NCI-H2227 (cell line): Measurements from ENCODE around the gene BEND7.

ENCODE experiments used
- DNase-seq: peaks from one replicate; lab custom pipeline; 2025; ENCODE audit not compliant: unreplicated experiment; lab: John Stamatoyannopoulos, UW

BEND7 gene

GRCh38 chr10:13485623-13486022 is 43.2 kb downstream of the BEND7 start:
- DNase-seq = no peak

- DNase-seq = no peak
Observed at GRCh38 chr10:13483951-13484350, 44.9 kb downstream of the BEND7 start.

- DNase-seq = no peak
Observed at GRCh38 chr10:13483073-13483472, 45.7 kb downstream of the BEND7 start.

GRCh38 chr10:13481690-13482089 is 47.1 kb downstream of the BEND7 start:
- DNase-seq = no peak

- DNase-seq = no peak
Observed at GRCh38 chr10:13475124-13475523, 53.7 kb downstream of the BEND7 start.

- DNase-seq = no peak
Observed at GRCh38 chr10:13473986-13474385, 54.8 kb downstream of the BEND7 start.

- no peak for DNase-seq
Observed at GRCh38 chr10:13472359-13472758, 56.5 kb downstream of the BEND7 start.

- DNase-seq = no peak
Observed at GRCh38 chr10:13470270-13470669, 58.5 kb downstream of the BEND7 start.

- DNase-seq = no peak
Observed at GRCh38 chr10:13462551-13462950, 66.3 kb downstream of the BEND7 start.

- DNase-seq = no peak
Observed at GRCh38 chr10:13458687-13459012, 70.2 kb downstream of the BEND7 start.

GRCh38 chr10:13457958-13458686 is 70.7 kb downstream of the BEND7 start:
- no peak for DNase-seq

GRCh38 chr10:13453896-13454295 is 74.9 kb downstream of the BEND7 start:
- DNase-seq = no peak

- DNase-seq = no peak
Observed at GRCh38 chr10:13450069-13450468, 78.7 kb downstream of the BEND7 start.

- DNase-seq = no peak
Observed at GRCh38 chr10:13449296-13449695, 79.5 kb downstream of the BEND7 start.

GRCh38 chr10:13448216-13448615 is 80.6 kb downstream of the BEND7 start:
- no peak for DNase-seq

GRCh38 chr10:13445656-13446400 is 83.0 kb downstream of the BEND7 start:
- DNase-seq = no peak

- peak; percentile 32 for DNase-seq
Observed at GRCh38 chr10:13441476-13441875, 87.3 kb downstream of the BEND7 start.

GRCh38 chr10:13440185-13441061 is 88.4 kb downstream of the BEND7 start:
- DNase-seq = peak; percentile 70

GRCh38 chr10:13439313-13440184 is 89.3 kb downstream of the BEND7 start:
- peak; percentile 6 for DNase-seq

GRCh38 chr10:13437026-13437555 is 91.7 kb downstream of the BEND7 start:
- no peak for DNase-seq
